Vagina (tissue), 2 donors: Measurements from ENCODE around the gene LEFTY1. TPM values are rescaled to one million over a fixed set of nuclear protein-coding genes. Genes with fewer than 3 reads are reported as not detected.
A peak's percentile ranks its signal among the peaks of the same experiment; 100 is the strongest.

Experiments used
- DNase-seq, 2 donors: peaks; one replicate each; pipeline ENCODE4 v3.0.0-alpha.2; 2017; ENCODE audit errors: extremely low spot score in 2 of 2
- H3K27ac ChIP-seq: fragments of 200-600 bp; sonication (generic); one replicate; pipeline ENCODE4 v1.5.1; 2019
- H3K27me3 ChIP-seq: fragments of 200-600 bp; sonication (generic); one replicate; pipeline ENCODE4 v1.5.1; 2019
- H3K36me3 ChIP-seq, 2 donors: fragments of 200-600 bp; sonication (generic); one replicate each; pipeline ENCODE4 v1.5.1; 2017 to 2019
- H3K4me1 ChIP-seq: fragments of 200-600 bp; sonication (generic); one replicate; pipeline ENCODE4 v1.5.1; 2019
- H3K4me3 ChIP-seq, 2 donors: fragments of 200-600 bp; sonication (generic); 1 replicate in 1 of 2; 2 replicates in 1 of 2; pipeline ENCODE4 v1.5.1; 2016 to 2019
- H3K9me3 ChIP-seq: fragments of 200-600 bp; sonication (generic); one replicate; pipeline ENCODE4 v1.5.1; 2019
- CTCF ChIP-seq, 3 experiments: fragments of 450-650 bp in 2 of 3; fragments of 200-600 bp in 1 of 3; sonication (generic) in 1 of 3; IDR thresholded peaks; one replicate each; pipeline ENCODE4 v1.5.1; 2017 to 2019; ENCODE audit warnings: antibody characterized with exemption in 3 of 3, mild to moderate bottlenecking in 2 of 3, moderate library complexity in 2 of 3
- POLR2A ChIP-seq, 2 donors: fragments of 450-650 bp; IDR thresholded peaks; one replicate each; pipeline ENCODE4 v1.6.1; 2017; ENCODE audit warnings: antibody characterized with exemption in 2 of 2, mild to moderate bottlenecking in 2 of 2, moderate library complexity in 2 of 2
- POLR2AphosphoS5 ChIP-seq, 2 donors: sonication (generic); formaldehyde crosslinking; IDR thresholded peaks; one replicate each; pipeline ENCODE4 v1.9.0; 2017; ENCODE audit warnings: antibody characterized with exemption in 2 of 2, mild to moderate bottlenecking in 2 of 2, low read depth in 1 of 2; ENCODE audit not compliant: insufficient read depth in 1 of 2
- intact Hi-C: fragments of 100-400 bp; cut with DNase I; formaldehyde crosslinking; loops from one replicate; pipeline ENCODE4 v1.15.1; 2023
- total RNA-seq: library from RNA; depleted of rRNA; stranded (reverse); fragments of >200 nt; gene quantifications from one replicate; pipeline ENCODE4 v1.2.3, GENCODE V29; 2016

LEFTY1 gene
- total RNA-seq, 1 donor from 2014 or later = not detected

GRCh38 chr1:225897595-225898514, 8.9 kb upstream of the LEFTY1 start:
- no peak for DNase-seq
- no peak overlapping the region for H3K27ac ChIP-seq
- no peak overlapping the region for H3K4me3 ChIP-seq

GRCh38 chr1:225896937-225897549, 8.1 kb upstream of the LEFTY1 start:
- intact Hi-C loops = no loop called here
- Histone ChIP-seq H3K4me3 (no peak overlapping the region), H3K4me1 (no peaks in the 10 kb centered on the region), H3K36me3 (no peaks in the 10 kb centered on the region), H3K27ac (no peak overlapping the region), H3K27me3 (no peaks in the 10 kb centered on the region), H3K9me3 (no peaks in the 10 kb centered on the region)
- TF ChIP-seq POLR2A (IDR thresholded peaks at IDR 0.05) (no peak), CTCF (IDR thresholded peaks at IDR 0.05) (no peak), POLR2AphosphoS5 (IDR thresholded peaks at IDR 0.05; ENCODE audit: insufficient read depth in 1 of 2, low read depth in 1 of 2) (peak in 1 of 2 donors; percentile 15)
- no peak for DNase-seq

More at GRCh38 chr1:225897595-225898514, 8.9 kb upstream of the LEFTY1 start:
- TF ChIP-seq CTCF (IDR thresholded peaks at IDR 0.05) (no peak), POLR2AphosphoS5 (IDR thresholded peaks at IDR 0.05; ENCODE audit: insufficient read depth in 1 of 2, low read depth in 1 of 2) (no peak), POLR2A (IDR thresholded peaks at IDR 0.05) (no peak)
- H3K36me3 ChIP-seq = no peaks in the 10 kb centered on the region
- intact Hi-C loops = no loop called here
- no peaks in the 10 kb centered on the region for H3K4me1 ChIP-seq
- no peaks in the 10 kb centered on the region for H3K27me3 ChIP-seq
- no peaks in the 10 kb centered on the region for H3K9me3 ChIP-seq

- H3K4me3 ChIP-seq = no peak overlapping the region
- DNase-seq = no peak
- H3K27me3 ChIP-seq = no peaks in the 10 kb centered on the region
- H3K36me3 ChIP-seq = no peaks in the 10 kb centered on the region
- H3K4me1 ChIP-seq = no peaks in the 10 kb centered on the region
- intact Hi-C loops = no loop called here
- H3K9me3 ChIP-seq = no peaks in the 10 kb centered on the region
- TF ChIP-seq POLR2A (IDR thresholded peaks at IDR 0.05) (no peak), CTCF (IDR thresholded peaks at IDR 0.05) (no peak), POLR2AphosphoS5 (IDR thresholded peaks at IDR 0.05; ENCODE audit: insufficient read depth in 1 of 2, low read depth in 1 of 2) (no peak)
- no peak overlapping the region for H3K27ac ChIP-seq
Observed at GRCh38 chr1:225896494-225896893, 7.5 kb upstream of the LEFTY1 start.

- TF ChIP-seq CTCF (IDR thresholded peaks at IDR 0.05) = no peak
- TF ChIP-seq POLR2AphosphoS5 (IDR thresholded peaks at IDR 0.05; ENCODE audit: insufficient read depth in 1 of 2, low read depth in 1 of 2) = no peak
- no peak for TF ChIP-seq POLR2A (IDR thresholded peaks at IDR 0.05)
- intact Hi-C loops = no loop called here
- DNase-seq = no peak
- Histone ChIP-seq H3K27ac (no peak overlapping the region), H3K27me3 (no peaks in the 10 kb centered on the region), H3K36me3 (no peaks in the 10 kb centered on the region), H3K4me3 (no peak overlapping the region), H3K4me1 (no peaks in the 10 kb centered on the region), H3K9me3 (no peaks in the 10 kb centered on the region)
Observed at GRCh38 chr1:225892307-225892706, 3.4 kb upstream of the LEFTY1 start.
